KOPT-K1 (cell line): ENCODE results near the gene CFAP100.

Experiments
- H3K27ac ChIP-seq: fragments of 200-600 bp; sonication (generic); 2 replicates; pipeline ENCODE4 v1.5.1; 2016; ENCODE audit warnings: antibody characterized with exemption, mild to moderate bottlenecking, low read depth, low read length; ENCODE audit not compliant: poor library complexity, severe bottlenecking
- H3K36me3 ChIP-seq: fragments of 200-600 bp; sonication (generic); 2 replicates; pipeline ENCODE4 v1.5.1; 2017; ENCODE audit warnings: antibody characterized with exemption, mild to moderate bottlenecking, low read length, moderate library complexity; ENCODE audit not compliant: insufficient read depth
- H3K9me3 ChIP-seq: fragments of 200-600 bp; sonication (generic); 2 replicates; pipeline ENCODE4 v1.5.1; 2017; ENCODE audit warnings: antibody characterized with exemption, low read length, mild to moderate bottlenecking; ENCODE audit not compliant: insufficient read depth, poor library complexity, severe bottlenecking

Gene CFAP100

DNA sequence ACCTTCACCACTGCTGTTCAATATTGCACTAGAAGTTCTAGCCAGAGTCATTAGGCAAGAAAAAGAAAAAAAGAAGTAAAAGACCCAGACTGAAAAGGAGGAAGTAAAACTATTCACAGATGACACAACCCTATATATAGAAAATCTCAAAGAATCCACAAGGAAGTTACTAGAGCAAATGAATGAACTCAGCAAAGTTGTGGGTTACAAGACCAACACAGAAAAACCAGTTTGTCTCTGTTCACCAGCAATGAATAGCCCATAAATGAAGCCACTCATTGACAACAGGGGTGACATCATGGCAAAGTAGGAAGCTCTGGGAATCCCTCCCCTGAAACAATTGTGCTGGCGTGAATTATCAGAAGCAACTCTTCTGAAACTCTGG, 4.6 kb downstream of the CFAP100 start:
- H3K9me3 ChIP-seq, result no peaks in the 10 kb centered on the region
- H3K27ac ChIP-seq, result no peak overlapping the region
- no peaks in the 10 kb centered on the region for H3K36me3 ChIP-seq

DNA sequence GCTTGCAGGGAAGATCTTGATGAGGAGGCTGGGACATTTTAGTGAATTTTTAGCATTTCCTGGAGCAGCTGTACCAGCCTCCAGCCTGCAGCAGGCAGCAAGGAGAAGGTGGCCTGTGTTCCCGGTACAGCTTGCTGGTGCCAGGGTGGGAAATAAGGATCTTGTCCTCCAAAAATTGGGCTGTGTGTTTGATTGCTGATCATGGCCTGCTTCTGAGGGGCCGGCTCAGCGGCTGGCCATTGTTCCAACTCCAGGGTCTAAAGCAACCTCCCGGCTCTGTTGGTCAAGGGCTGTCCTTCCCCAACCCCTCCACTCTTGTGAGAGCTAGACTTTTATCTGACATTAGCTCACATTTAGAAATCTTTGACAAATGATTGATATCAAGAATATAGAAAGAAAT, 5.0 kb downstream of the CFAP100 start:
- H3K36me3 ChIP-seq, result no peaks in the 10 kb centered on the region
- H3K9me3 ChIP-seq, result no peaks in the 10 kb centered on the region
- no peak overlapping the region for H3K27ac ChIP-seq

DNA sequence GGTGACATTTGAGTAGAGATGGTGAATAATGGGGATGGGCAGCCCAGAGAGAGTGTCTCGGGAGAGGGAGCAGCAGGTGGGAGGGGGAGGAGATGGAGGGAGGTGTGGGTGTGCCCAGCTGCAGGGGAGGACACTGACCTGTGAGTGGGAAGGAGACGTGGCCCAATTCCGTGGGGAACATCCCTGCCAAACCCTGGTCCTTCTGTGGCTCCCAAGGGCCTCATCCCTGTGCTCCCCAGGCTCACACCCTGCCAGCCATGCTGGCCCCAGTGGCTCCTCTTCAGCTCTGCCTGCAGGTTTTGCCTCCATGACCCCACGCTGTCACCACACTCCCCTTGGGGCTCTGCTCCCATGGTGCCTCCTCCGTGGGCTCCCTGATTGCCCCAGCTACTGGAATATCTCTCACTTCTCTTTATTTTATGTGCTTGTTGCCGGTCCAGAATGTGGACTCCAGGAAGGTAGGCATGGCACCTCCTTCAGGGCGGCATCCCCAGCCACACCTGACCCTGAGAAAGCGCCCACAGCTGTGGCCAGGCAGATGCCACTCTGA, 7.0 kb downstream of the CFAP100 start:
- Histone ChIP-seq H3K9me3 (no peaks in the 10 kb centered on the region), H3K36me3 (no peaks in the 10 kb centered on the region), H3K27ac (no peak overlapping the region)

DNA sequence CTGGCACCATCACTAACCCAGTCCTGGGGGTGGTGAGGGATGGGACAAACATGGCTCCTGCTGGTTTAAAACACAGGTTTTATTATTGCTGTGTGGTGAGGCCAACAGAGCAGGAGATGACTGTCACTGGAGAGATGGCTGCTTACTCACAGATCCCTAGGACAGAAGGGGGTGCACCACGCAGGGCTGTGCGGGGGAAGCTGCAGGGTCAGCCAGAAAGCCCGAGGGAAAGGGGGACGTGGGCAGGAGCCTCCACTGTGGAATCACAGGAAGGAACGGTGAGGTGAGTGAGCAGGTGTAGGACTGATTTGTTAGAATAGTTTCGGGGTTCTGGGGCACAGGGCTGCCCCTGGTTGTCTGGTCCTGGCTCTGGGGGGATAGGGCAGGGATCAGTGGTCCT, 7.5 kb downstream of the CFAP100 start:
- Histone ChIP-seq H3K36me3 (no peaks in the 10 kb centered on the region), H3K27ac (no peak overlapping the region), H3K9me3 (no peaks in the 10 kb centered on the region)

DNA sequence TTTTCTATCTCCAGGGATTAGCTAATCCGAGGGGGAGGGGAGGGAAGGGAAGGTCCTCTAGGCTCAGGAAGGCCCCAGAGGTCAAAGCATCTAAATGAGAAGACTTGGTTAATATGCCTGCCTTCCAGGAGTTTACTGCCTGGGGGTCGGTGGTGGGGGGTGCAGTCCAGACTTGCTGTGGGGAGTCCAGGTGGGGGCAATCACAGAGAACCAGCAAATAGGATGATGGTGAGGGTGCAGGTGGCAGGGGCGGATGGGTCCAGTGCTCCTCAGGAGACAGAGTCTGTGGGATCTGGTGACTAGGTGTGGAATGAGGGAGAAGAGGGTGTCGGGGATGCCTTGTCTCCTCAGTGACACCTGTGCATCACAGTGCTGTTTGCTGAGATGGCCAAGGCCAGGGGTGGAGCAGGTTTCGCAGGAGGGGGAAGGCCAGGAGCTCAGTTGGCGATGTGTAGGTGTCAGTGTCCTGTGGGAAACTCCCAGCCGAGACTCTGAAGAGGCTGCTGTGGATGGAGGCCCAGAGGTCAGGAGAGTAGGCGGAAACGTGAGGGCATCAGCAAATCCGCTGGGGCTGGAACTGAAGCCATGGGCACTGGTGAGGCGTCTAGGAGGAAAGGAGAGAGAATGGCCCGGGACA, 8.1 kb downstream of the CFAP100 start:
- Histone ChIP-seq H3K9me3 (no peaks in the 10 kb centered on the region), H3K27ac (no peak overlapping the region), H3K36me3 (no peaks in the 10 kb centered on the region)

DNA sequence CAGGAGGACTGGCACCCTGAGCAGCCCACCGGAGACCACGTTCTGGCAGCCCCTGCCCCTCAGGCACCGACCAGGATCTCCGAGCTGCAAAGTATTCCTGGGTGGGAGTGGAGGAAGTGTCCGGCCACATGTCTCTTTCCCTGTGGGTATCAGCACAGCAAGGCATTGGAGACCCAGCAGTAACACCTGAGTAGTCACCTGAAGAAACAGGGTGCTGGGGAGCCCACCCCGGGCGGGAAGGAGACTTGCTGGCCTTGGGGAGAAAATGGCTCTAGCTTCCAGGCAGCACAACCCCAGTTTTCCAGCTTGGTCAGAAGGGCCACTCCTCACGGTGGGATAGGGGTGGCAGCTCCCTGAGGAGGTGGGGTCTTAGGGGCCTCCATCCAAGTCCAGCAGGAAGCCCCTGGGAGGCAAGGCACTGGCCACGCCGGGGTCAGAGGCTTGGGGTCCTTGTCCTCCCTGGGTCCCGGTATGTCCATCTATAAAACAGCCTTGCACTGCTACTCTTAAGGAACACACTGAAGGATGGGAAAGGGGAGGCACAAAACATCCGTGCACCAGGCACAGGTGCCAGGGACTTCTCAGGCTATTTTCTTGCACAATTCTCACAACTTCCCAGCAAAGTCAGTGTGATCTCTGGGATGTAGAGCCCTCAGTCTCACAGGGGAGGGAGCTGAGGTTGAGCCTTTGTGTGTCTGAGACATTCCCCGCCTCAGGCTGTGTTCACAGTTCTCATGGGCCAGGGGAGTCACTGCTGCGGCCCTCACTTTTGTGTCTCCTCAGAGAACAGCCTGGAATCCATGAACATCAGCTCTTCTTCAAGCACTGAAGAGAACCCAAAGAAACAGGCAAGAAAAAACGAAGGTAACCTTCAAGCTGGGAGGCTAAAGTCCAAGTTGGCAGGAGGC, 11.9 kb downstream of the CFAP100 start:
- Histone ChIP-seq H3K9me3 (no peaks in the 10 kb centered on the region), H3K27ac (no peak overlapping the region), H3K36me3 (no peaks in the 10 kb centered on the region)

DNA sequence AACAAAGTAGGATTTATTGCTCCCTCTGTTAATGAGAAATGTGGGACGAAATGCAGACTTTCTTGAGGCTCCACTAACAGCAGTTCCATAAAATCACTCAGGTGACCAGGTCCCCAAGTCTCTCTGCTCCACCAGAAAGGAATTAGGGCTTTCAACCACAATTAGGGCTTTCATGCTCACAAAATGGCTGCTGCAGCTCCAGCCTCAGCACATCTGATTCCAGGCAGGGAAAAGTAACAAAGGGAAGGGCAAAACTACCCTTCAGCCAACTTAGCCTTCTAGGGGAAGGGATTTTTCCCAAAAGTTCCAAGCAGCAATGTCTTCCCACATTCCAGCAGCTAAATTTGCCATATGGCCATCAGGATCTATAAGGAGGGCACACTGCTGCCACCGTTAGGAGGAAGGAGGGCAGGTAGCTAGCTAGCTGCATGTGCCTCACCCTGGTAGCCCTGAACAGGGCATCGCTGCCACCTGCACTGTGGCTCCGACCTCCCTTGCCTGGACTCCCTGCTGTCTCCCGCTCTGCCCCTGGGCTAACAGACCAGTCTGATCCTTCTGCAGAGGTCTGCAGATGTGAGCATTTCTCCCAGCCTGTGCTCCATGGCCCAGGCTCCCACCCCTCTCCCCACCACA, 12.8 kb downstream of the CFAP100 start:
- no peak overlapping the region for H3K27ac ChIP-seq
- no peaks in the 10 kb centered on the region for H3K9me3 ChIP-seq

DNA sequence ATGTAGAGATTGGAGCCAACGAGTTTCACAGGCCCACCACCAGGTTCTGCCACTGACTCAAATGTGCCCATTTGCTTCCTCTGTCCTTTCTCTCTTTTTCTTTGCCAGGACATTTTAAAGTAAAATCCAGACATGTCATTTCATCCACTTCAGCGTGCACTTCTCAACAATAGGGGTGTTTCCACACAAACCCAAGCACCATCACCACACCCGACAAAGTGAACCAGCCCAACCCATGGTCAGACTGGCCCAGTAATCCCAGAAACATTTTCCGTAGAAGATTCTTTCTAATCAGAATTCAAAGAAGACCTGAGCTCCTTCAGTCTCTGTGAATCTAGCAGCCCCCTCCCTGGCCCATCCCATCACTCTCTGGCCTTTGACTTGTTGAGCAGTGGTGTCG, 13.4 kb downstream of the CFAP100 start:
- H3K36me3 ChIP-seq, result no peaks in the 10 kb centered on the region
- H3K27ac ChIP-seq, result no peak overlapping the region
- H3K9me3 ChIP-seq, result no peaks in the 10 kb centered on the region

More for the DNA sequence above, 12.8 kb downstream of the CFAP100 start:
- no peaks in the 10 kb centered on the region for H3K36me3 ChIP-seq

DNA sequence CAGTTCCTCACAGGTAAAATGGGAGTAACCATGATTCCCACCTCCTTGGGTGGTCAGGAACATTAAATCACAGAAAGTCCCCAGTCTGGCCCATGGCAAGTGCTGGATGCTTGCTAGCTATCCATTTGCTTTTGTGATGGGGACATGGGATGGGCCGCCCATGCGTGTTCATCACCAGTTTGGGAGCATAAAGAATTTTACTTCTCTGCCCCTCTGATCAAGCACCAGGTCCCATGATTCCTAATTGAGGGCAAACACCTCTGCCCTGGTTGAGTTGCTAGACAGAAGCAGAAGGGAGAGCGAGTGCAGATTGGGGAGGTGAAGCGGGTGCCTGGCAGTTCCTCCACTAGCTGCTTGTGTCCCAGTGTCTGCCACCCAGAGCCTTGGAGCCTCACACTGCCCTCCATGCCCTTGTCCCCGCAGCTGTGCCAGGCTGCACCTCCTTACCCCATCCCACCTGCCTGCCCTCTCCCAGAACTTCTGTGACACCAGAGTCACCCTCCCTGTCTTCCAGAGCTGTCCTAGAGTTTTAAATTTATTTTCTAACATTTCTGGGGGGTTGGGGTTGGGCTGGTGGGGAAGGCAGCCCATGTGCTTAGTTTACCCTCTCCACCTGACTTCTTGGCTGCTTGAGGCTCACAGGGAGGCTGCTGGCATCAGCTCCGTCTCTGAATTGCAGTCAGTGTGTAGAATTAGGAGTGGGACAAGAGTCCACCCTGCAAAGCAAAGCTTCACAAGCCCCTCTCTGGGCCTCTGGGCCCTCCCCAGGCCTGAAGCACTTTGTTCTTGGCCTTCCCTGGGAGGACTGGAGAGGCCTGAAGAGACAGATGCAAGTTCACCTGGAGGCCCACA, 18.4 kb downstream of the CFAP100 start:
- Histone ChIP-seq H3K9me3 (no peaks in the 10 kb centered on the region), H3K27ac (no peak overlapping the region), H3K36me3 (no peaks in the 10 kb centered on the region)

DNA sequence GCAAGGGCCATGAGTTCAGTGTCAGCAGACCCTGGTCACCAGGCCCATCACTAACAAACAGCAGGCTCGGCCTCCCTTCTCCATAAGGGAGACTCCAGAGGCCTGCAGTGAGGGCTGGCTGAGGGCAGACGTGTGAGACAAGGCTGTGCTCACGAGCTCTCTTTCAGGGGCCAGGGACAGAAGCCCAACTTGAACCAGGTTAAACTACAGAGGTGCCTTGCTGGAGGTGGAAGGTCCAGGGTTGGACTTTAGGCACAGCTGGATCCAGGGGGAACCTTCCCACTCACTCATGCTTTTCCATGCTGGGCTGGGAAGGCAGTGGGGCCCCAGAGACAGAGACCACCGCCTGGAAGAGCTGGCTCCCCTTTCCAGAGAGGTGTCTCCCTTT, 19.0 kb downstream of the CFAP100 start:
- H3K36me3 ChIP-seq, result no peaks in the 10 kb centered on the region
- H3K27ac ChIP-seq, result no peak overlapping the region
- H3K9me3 ChIP-seq, result no peaks in the 10 kb centered on the region

DNA sequence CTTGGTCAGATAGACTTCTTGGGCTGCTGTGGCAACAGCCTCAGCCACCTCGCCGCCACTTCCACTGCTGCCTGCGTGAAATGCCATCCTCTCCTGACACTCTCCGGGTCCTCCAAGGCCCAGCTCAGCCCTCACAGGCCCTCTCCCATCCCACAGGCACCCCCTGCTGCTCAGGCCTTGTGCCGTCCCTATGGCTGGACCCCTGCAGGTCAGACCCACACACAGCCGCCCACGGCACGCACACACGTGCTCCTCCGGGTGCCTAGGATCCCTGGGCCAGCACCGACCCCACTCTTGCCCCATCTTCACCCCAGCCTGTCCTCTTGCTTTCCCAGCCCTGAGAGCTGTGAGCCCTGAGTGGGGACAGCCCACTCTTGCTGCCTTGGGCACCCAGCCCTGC, 19.7 kb downstream of the CFAP100 start:
- no peak overlapping the region for H3K27ac ChIP-seq
- H3K9me3 ChIP-seq, result no peaks in the 10 kb centered on the region
- no peaks in the 10 kb centered on the region for H3K36me3 ChIP-seq

DNA sequence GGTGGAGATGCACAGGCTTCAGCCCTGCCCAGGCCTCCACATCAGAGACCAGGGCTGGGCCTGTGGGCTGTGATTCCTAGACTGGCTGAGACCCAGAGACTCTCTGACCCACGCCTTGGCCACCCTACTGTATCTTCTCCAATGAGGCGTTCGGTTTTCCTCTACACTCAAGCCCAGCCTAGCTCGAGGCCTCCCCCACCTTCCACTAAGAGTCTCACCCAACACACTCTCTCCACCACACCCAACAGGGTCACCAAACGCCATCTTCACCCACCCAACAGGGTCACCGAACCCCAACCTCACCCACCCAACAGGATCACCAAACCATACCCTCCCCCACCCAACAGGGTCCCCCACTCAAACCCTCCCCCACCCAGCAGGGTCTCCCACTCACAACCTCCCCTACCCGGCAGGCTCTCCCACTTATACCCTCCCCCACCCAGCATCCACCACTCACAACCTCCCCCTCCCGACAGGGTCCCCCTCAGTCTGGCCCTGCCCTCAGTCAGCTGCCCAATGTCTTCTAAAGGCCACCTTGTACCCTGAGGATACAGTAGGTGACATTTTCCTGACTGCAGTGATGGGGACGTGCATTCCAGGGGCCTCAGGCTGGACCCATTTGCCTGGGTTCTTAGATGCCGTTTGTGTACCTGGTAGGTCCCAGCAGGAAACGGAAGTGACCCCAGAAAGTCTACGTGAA, 20.4 kb downstream of the CFAP100 start:
- Histone ChIP-seq H3K27ac (no peak overlapping the region), H3K9me3 (no peaks in the 10 kb centered on the region), H3K36me3 (no peaks in the 10 kb centered on the region)

DNA sequence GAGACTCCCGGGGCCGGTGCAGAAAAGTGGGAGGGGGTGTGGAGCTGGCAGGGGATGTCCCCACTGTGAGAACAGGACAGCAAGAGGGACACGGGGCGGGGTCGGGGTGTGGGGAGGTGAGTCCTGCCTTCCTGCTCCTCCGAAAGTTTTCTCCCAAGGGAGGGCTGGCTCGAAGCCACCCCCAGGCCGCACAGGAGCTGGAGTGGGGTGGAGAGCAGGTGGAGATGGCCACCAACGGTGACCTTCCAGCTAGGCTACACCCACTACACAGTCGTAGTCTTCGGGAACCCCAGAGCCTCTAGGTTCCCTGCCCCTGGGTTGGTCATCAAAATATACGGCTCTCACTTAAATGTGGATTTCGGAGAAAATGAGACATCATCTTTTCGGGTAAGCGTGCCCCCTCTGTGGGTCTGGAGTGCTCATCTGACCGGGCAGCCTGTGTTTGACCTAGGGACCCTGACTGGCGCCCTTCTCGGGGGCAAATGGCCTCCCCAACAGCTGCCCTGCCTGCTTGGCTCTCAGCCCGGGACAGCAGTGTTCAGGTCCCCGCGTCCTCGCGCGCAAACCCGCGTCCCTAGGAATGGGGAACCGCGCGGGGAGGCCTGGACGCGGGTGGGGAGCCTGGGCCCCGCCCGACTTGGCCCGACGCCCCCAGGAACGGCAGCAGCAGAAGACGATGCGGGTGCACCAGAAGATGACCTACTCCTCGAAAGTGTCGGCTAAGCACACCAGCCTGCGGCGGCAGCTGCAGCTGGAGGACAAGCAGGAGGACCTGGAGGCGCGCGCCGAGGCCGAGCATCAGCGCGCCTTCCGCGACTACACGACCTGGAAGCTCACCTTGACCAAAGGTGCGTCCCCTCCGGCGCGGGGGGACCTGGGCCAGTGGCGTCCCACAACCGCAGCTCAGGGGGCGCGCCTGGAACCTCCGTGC, 21.2 kb downstream of the CFAP100 start:
- Histone ChIP-seq H3K9me3 (no peaks in the 10 kb centered on the region), H3K27ac (no peak overlapping the region)

More for the DNA sequence above, 21.2 kb downstream of the CFAP100 start:
- no peaks in the 10 kb centered on the region for H3K36me3 ChIP-seq
